Activated CD8-positive, alpha-beta T cell treated with anti-CD3 and anti-CD28 coated beads for 36 hours (primary cell): ENCODE results near the gene PLAC9. TPM values are rescaled to one million over a fixed set of nuclear protein-coding genes. Genes with fewer than 3 reads are reported as not detected.
"Not testable (repeated sequence)": the region's sequence is repeated elsewhere in the genome, so short reads cannot be mapped to it uniquely, and the experiment has no call there.

ENCODE experiments used
- ATAC-seq: fragments of 200-7000 bp; cut with Tn5 transposase; one replicate; pipeline ENCODE4 v1.10.0; 2021; ENCODE audit warnings: mild to moderate bottlenecking, moderate library complexity
- CTCF ChIA-PET: fragments of 350-600 bp; sonication (Branson Sonifier 250); formaldehyde crosslinking; loops from one replicate; lab custom pipeline; 2021; ENCODE audit warnings: antibody characterized with exemption; lab: Charles Lee
- POLR2A ChIA-PET: fragments of 350-600 bp; sonication (Branson Sonifier 250); formaldehyde crosslinking; loops from one replicate; lab custom pipeline; 2021; ENCODE audit warnings: antibody characterized with exemption; lab: Charles Lee
- DNase-seq: peaks from one replicate; pipeline ENCODE4 v3.0.0-alpha.2; 2020
- H3K27ac Mint-ChIP-seq: one replicate; pipeline ENCODE4 v1.8.0; 2021; ENCODE audit warnings: mild to moderate bottlenecking, mixed read lengths
- H3K27me3 Mint-ChIP-seq: one replicate; pipeline ENCODE4 v1.8.0; 2021; ENCODE audit warnings: mixed read lengths
- H3K36me3 Mint-ChIP-seq: one replicate; pipeline ENCODE4 v1.8.0; 2021; ENCODE audit warnings: low read depth, mixed read lengths
- H3K4me1 Mint-ChIP-seq: one replicate; pipeline ENCODE4 v1.8.0; 2021; ENCODE audit warnings: low read depth, mixed read lengths
- H3K4me3 Mint-ChIP-seq: one replicate; pipeline ENCODE4 v1.8.0; 2021; ENCODE audit warnings: mild to moderate bottlenecking, moderate library complexity, mixed read lengths
- H3K9me3 Mint-ChIP-seq: one replicate; pipeline ENCODE4 v1.8.0; 2021; ENCODE audit warnings: mixed read lengths
- intact Hi-C: fragments of 100-400 bp; cut with micrococcal nuclease; formaldehyde crosslinking; loops from one replicate; pipeline ENCODE4 v1.10.0; 2022
- total RNA-seq, 2 experiments: library from RNA; stranded (reverse); gene quantifications; one replicate each; pipeline ENCODE4 v1.2.3, GENCODE V29; 2021
- TF ChIP-seq, protein P1 (sequence below): fragments of 200-600 bp; IDR thresholded peaks from one replicate; pipeline ENCODE4 v1.8.0; 2022; ENCODE audit warnings: antibody characterized with exemption, mild to moderate bottlenecking

Gene PLAC9
- total RNA-seq, 2 experiments from 2014 or later: not detected

- CTCF ChIA-PET: interaction anchor here (0.7 to 4.2 kb wide), 19 partner anchors 9 to 116 kb away, joined by 3 to 114 read pairs (median 7); no protein-coding TSS in a partner anchor
Observed at GRCh38 chr10:80144696-80145131, 12.2 kb downstream of the PLAC9 start.

GRCh38 chr10:80145406-80146308, 13.1 kb downstream of the PLAC9 start:
- not testable (repeated sequence) for H3K27me3 Mint-ChIP-seq, H3K4me3 Mint-ChIP-seq, DNase-seq, ATAC-seq
- ChIA-PET POLR2A (interaction anchor here (1.5 kb wide), 1 partner anchor 58 kb away, joined by 6 read pairs; no protein-coding TSS in a partner anchor), CTCF (interaction anchor here (1.0 to 4.2 kb wide), 9 partner anchors 8 to 116 kb away, joined by 3 to 114 read pairs (median 13); no protein-coding TSS in a partner anchor)
- peaks cover 22% of the 10 kb centered on the region for H3K36me3 Mint-ChIP-seq
- H3K27ac Mint-ChIP-seq: peak overlapping the region; percentile 33
- intact Hi-C loops: loop anchor here (5.0 kb wide), 1 partner anchor 62 kb away; the partner anchor contains the start of gene ANXA11
- peaks cover 14% of the 10 kb centered on the region for H3K9me3 Mint-ChIP-seq
- H3K4me1 Mint-ChIP-seq: peaks cover 18% of the 10 kb centered on the region

More at GRCh38 chr10:80144696-80145131, 12.2 kb downstream of the PLAC9 start:
- peak; percentile 54 for ATAC-seq
- Mint-ChIP-seq H3K27ac (peak overlapping the region; percentile 42), H3K36me3 (peaks cover 12% of the 10 kb centered on the region), H3K4me1 (peaks cover 18% of the 10 kb centered on the region), H3K9me3 (peaks cover 9% of the 10 kb centered on the region), H3K27me3 (no peaks in the 10 kb centered on the region), H3K4me3 (peak overlapping the region; percentile 62)
- DNase-seq: peak; percentile 31
- TF ChIP-seq, protein P1, sequence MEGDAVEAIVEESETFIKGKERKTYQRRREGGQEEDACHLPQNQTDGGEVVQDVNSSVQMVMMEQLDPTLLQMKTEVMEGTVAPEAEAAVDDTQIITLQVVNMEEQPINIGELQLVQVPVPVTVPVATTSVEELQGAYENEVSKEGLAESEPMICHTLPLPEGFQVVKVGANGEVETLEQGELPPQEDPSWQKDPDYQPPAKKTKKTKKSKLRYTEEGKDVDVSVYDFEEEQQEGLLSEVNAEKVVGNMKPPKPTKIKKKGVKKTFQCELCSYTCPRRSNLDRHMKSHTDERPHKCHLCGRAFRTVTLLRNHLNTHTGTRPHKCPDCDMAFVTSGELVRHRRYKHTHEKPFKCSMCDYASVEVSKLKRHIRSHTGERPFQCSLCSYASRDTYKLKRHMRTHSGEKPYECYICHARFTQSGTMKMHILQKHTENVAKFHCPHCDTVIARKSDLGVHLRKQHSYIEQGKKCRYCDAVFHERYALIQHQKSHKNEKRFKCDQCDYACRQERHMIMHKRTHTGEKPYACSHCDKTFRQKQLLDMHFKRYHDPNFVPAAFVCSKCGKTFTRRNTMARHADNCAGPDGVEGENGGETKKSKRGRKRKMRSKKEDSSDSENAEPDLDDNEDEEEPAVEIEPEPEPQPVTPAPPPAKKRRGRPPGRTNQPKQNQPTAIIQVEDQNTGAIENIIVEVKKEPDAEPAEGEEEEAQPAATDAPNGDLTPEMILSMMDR: no peak
- POLR2A ChIA-PET: interaction anchor here (1.0 to 1.9 kb wide), 4 partner anchors 32 to 77 kb away, joined by 3 to 8 read pairs (median 4); no protein-coding TSS in a partner anchor
- intact Hi-C loops: loop anchor here (1.0 to 5.0 kb wide), 2 partner anchors 63 to 78 kb away; partner anchors contain the start of gene ANXA11

DNA sequence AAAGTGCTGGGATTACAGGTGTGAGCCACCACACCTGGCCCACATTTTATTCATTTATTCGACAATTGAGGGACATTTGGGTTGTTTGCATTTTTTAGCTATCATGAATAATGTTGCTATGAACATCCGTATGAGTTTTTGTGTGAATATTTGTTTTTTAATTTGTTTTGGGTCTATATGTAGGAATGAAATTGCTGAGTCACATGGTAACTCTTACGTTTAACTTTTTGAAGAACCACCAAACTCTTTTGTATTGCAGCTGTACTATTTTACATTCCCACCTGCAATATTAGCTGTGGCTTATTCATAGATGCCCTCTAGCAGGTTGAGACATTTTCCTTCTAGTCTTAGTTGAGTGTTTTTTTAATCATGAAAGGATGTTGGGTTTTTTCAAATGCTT, 14.4 kb downstream of the PLAC9 start:
- H3K36me3 Mint-ChIP-seq: peaks cover 34% of the 10 kb centered on the region
- H3K27me3 Mint-ChIP-seq: no peaks in the 10 kb centered on the region
- intact Hi-C loops: loop anchor here (5.0 kb wide), 1 partner anchor 60 kb away; the partner anchor contains the start of gene ANXA11
- H3K4me3 Mint-ChIP-seq: no peak overlapping the region
- ChIA-PET POLR2A (interaction anchor here (1.5 kb wide), 1 partner anchor 56 kb away, joined by 6 read pairs; no protein-coding TSS in a partner anchor), CTCF (interaction anchor here (1.2 to 1.9 kb wide), 3 partner anchors 10 to 75 kb away, joined by 3 to 14 read pairs (median 5); no protein-coding TSS in a partner anchor)
- TF ChIP-seq, protein P1: no peak
- H3K9me3 Mint-ChIP-seq: peaks cover 21% of the 10 kb centered on the region
- peaks cover 18% of the 10 kb centered on the region for H3K4me1 Mint-ChIP-seq
- ATAC-seq (no peak), DNase-seq (no peak)
- H3K27ac Mint-ChIP-seq: no peak overlapping the region

DNA sequence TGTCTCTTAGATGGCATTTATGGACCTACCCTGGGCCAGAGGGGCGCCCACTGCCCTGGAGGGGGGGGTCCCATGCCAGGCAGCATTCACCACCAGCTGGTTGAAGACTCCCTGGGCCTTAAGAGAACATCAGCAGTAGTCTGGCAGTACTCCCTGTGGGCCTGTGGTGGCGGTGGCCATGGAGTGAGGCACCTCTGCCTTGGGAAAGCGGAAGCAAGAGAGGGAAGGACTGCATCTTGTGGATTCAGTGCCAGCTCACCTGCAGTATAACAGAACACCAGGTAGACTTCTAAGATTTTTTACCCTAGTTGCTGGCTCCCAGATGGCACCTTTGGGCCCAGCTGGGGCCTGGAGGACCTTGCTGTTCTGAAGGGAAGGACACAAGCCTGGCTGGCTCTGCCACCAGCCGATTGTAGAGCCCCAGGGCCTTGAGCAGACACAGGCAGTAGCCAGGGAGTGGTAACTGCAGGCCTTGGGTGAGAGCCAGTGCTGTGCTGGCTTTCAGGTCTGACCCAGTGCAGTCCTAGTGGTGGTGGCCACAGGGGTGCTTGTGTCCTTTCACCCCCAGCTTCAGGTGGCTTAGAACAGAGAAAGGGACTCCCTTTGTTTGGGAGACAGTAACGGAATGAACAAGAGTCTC, 15.8 kb downstream of the PLAC9 start:
- ChIA-PET POLR2A (no interaction called here), CTCF (interaction anchor here (0.9 to 3.7 kb wide), 3 partner anchors 8 to 74 kb away, joined by 4 to 23 read pairs (median 5); no protein-coding TSS in a partner anchor)
- Mint-ChIP-seq H3K9me3 (peaks cover 21% of the 10 kb centered on the region), H3K27ac (peak overlapping the region; percentile 62), H3K4me1 (peaks cover 18% of the 10 kb centered on the region), H3K4me3 (no peak overlapping the region), H3K27me3 (no peaks in the 10 kb centered on the region), H3K36me3 (peaks cover 44% of the 10 kb centered on the region)
- DNase-seq (no peak), ATAC-seq (no peak)
- TF ChIP-seq, protein P1: no peak
- intact Hi-C loops: loop anchor here (5.0 kb wide), 1 partner anchor 59 kb away; the partner anchor contains the start of gene ANXA11

DNA sequence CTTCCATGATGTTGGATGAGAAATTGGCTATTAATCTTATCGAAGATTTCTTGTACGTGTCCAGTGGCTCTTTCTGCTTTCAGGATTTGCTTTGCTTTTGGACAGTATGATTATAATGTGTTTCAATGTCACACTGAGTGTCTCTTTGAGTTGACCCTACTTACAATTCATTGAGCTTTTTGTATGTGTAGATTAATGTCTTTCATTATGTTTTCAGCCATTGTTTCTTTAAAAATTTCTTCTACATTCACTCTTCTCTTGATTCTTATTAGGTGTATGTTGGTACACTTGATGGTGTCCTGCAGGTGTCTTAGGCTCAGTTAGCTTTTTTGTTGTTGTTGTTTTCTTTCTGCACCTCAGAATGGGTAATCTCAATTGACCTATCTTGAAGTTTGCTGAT, 16.6 kb downstream of the PLAC9 start:
- DNase-seq (no peak), ATAC-seq (no peak)
- peaks cover 13% of the 10 kb centered on the region for H3K4me1 Mint-ChIP-seq
- H3K27ac Mint-ChIP-seq: peak overlapping the region; percentile 8
- H3K4me3 Mint-ChIP-seq: no peak overlapping the region
- ChIA-PET CTCF (interaction anchor here (0.9 to 3.7 kb wide), 3 partner anchors 55 to 112 kb away, joined by 4 to 23 read pairs (median 4); no protein-coding TSS in a partner anchor), POLR2A (no interaction called here)
- TF ChIP-seq, protein P1: no peak
- intact Hi-C loops: loop anchor here (5.0 kb wide), 1 partner anchor 58 kb away; the partner anchor contains the start of gene ANXA11
- H3K36me3 Mint-ChIP-seq: peaks cover 52% of the 10 kb centered on the region
- H3K9me3 Mint-ChIP-seq: peaks cover 21% of the 10 kb centered on the region
- no peaks in the 10 kb centered on the region for H3K27me3 Mint-ChIP-seq
